ENCODE measurements around the gene CTTNBP2NL. TPM values are rescaled to one million over a fixed set of nuclear protein-coding genes. Genes with fewer than 3 reads are reported as not detected.
"Not testable (repeated sequence)": the region's sequence is repeated elsewhere in the genome, so short reads cannot be mapped to it uniquely, and the experiment has no call there.

Gene CTTNBP2NL
- total RNA-seq, 1 donor from 2014 or later, result 59.4 TPM

- DNase-seq, result no peak
Measured at GRCh38 chr1:112399456-112399855, 3.4 kb downstream of the CTTNBP2NL start.

DNA sequence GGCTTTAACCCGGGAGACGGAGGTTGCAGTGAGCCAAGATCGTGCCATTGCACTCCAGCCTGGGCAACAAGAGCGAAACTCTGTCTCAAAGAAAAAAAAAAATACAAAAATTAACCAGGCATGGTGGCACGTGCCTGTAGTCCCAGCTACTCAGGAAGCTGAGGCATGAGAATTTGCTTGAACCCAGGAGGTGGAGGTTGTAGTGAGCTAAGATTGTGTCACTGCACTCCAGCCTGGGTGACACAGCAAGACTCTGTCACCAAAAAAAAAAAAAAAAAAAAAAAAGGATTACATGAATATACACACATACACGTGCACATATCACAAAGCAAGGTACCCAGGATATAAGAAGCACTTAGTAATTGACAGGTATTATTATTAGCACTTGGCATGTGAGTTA is 4.7 kb downstream of the CTTNBP2NL start:
- H3K36me3 ChIP-seq; H3K9me3 ChIP-seq; intact Hi-C loops (cut with DNase I); ATAC-seq; H3K27me3 ChIP-seq; H3K4me1 ChIP-seq; H3K27ac ChIP-seq; DNase-seq; H3K4me3 ChIP-seq: not testable (repeated sequence)

More at GRCh38 chr1:112399456-112399855, 3.4 kb downstream of the CTTNBP2NL start:
- no peak for ATAC-seq
- TF ChIP-seq, protein P1, sequence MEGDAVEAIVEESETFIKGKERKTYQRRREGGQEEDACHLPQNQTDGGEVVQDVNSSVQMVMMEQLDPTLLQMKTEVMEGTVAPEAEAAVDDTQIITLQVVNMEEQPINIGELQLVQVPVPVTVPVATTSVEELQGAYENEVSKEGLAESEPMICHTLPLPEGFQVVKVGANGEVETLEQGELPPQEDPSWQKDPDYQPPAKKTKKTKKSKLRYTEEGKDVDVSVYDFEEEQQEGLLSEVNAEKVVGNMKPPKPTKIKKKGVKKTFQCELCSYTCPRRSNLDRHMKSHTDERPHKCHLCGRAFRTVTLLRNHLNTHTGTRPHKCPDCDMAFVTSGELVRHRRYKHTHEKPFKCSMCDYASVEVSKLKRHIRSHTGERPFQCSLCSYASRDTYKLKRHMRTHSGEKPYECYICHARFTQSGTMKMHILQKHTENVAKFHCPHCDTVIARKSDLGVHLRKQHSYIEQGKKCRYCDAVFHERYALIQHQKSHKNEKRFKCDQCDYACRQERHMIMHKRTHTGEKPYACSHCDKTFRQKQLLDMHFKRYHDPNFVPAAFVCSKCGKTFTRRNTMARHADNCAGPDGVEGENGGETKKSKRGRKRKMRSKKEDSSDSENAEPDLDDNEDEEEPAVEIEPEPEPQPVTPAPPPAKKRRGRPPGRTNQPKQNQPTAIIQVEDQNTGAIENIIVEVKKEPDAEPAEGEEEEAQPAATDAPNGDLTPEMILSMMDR (IDR thresholded peaks at IDR 0.05), result no peak
- intact Hi-C loops (cut with DNase I), result no loop called here
- Histone ChIP-seq H3K27ac (no peak overlapping the region), H3K9me3 (no peaks in the 10 kb centered on the region), H3K36me3 (no peaks in the 10 kb centered on the region), H3K4me3 (no peak overlapping the region), H3K27me3 (no peaks in the 10 kb centered on the region), H3K4me1 (peaks cover 17% of the 10 kb centered on the region)

DNA sequence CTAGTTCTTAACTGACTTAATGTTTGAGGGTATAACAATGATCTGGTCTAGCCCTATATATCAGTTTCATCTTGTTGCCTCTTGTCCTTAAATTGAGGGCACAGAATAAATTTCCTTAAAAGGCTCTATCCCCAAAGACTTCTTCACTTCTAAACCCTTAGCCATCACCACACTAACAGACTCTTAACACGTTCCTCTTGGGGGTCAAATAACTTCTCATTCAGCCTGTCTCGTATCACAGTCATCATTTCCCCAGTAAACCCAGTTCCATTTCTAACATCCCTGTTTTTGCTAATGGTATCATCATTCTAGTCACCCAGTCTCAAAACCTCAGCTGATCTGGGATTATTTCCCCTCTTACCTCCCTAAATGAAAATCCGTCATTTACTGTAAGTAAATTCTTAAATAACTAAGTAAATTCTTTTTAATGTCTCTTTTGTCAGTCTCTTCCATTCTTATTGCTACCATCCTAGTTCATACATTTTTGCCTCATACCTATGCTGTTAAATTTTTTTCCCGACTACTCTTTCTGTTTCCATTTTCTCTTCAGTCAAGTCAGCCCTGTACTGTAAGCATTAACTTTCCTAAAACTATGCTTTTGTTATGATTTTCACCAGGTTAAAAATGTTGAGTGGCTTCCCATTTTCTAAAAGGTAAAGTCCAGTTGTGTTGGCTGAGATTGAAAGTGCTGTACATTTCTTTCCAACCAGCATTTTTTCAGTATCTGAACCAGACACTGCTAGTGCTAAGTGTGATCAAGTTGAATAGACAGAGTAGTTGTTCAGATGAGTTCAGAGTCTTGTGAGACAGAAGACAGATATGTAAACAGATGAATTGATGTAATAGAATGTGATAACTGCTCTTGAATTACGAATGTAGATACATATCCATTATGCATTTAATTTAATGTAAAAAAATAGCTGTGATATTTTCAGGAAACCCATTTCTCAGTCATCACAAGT is 6.9 kb downstream of the CTTNBP2NL start:
- Histone ChIP-seq H3K9me3 (no peaks in the 10 kb centered on the region), H3K4me1 (peaks cover 4% of the 10 kb centered on the region), H3K27ac (no peak overlapping the region), H3K27me3 (no peaks in the 10 kb centered on the region), H3K4me3 (no peak overlapping the region), H3K36me3 (no peaks in the 10 kb centered on the region)
- ATAC-seq, result no peak
- intact Hi-C loops (cut with DNase I), result no loop called here
- TF ChIP-seq, protein P1 (IDR thresholded peaks at IDR 0.05), result no peak
- DNase-seq, result no peak

DNA sequence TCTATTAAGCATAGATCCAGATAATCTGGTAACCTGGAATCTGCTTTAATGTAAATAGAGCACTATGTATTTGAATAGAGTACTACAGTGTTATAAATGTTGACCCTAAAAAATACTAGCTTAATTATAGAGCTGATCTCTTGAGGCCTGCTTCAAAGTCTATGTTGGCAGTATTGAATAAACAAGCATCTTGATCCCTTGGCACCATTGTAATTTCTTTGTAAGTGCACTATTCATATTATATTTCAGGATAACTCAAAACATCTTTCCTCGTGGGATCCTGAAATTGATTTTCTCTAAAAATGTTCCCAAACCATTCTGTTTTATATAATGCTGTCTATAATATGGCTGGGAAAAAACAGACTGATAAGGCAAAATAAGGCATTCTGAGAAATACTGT is 10.8 kb downstream of the CTTNBP2NL start:
- no peak for ATAC-seq
- no peak for DNase-seq
- Histone ChIP-seq H3K36me3 (peaks cover under 1% of the 10 kb centered on the region), H3K27ac (no peak overlapping the region), H3K4me3 (no peak overlapping the region), H3K9me3 (no peaks in the 10 kb centered on the region), H3K27me3 (no peaks in the 10 kb centered on the region), H3K4me1 (no peaks in the 10 kb centered on the region)
- TF ChIP-seq, protein P1 (IDR thresholded peaks at IDR 0.05), result no peak
- intact Hi-C loops (cut with DNase I), result no loop called here

GRCh38 chr1:112409414-112409813 is 13.4 kb downstream of the CTTNBP2NL start:
- H3K27ac ChIP-seq, result no peak overlapping the region
- H3K4me3 ChIP-seq, result no peak overlapping the region
- H3K4me1 ChIP-seq, result no peaks in the 10 kb centered on the region
- no peaks in the 10 kb centered on the region for H3K27me3 ChIP-seq
- DNase-seq, result no peak
- no peaks in the 10 kb centered on the region for H3K9me3 ChIP-seq
- intact Hi-C loops (cut with DNase I), result no loop called here
- peaks cover 24% of the 10 kb centered on the region for H3K36me3 ChIP-seq
- TF ChIP-seq, protein P1 (IDR thresholded peaks at IDR 0.05), result no peak
- ATAC-seq, result no peak

- intact Hi-C loops (cut with DNase I), result no loop called here
- TF ChIP-seq, protein P1 (IDR thresholded peaks at IDR 0.05), result no peak
- peaks cover 31% of the 10 kb centered on the region for H3K36me3 ChIP-seq
- DNase-seq (no peak), ATAC-seq (no peak)
- no peak overlapping the region for H3K4me3 ChIP-seq
- no peaks in the 10 kb centered on the region for H3K27me3 ChIP-seq
- H3K9me3 ChIP-seq, result no peaks in the 10 kb centered on the region
- H3K27ac ChIP-seq, result no peak overlapping the region
- H3K4me1 ChIP-seq, result no peaks in the 10 kb centered on the region
Measured at GRCh38 chr1:112410673-112411072, 14.7 kb downstream of the CTTNBP2NL start.

All from upper lobe of right lung (tissue), 1 donor.